GM12878 (cell line): Measurements from ENCODE around the gene CDC42BPB.

Experiments used
- HCFC1 ChIP-seq: fragments of 150-350 bp; IDR thresholded peaks from 2 replicates; pipeline ENCODE4 v1.6.1; 2014; ENCODE audit warnings: low read length
- POLR2A ChIP-seq: IDR thresholded peaks from 2 replicates; pipeline ENCODE4 v1.6.1; 2011; ENCODE audit warnings: low read depth, mild to moderate bottlenecking, low read length
- TF ChIP-seq, protein P1 (sequence below), 3 experiments: IDR thresholded peaks in 2 of 3; conservative IDR thresholded peaks in 1 of 3; 2 replicates each; pipeline ENCODE4 v1.5.1; 2011; ENCODE audit warnings: low read depth in 3 of 3, low read length in 3 of 3, mild to moderate bottlenecking in 3 of 3, control low read depth in 2 of 3, moderate library complexity in 2 of 3, inconsistent platforms in 1 of 3, mixed read lengths in 1 of 3; ENCODE audit not compliant: control insufficient read depth in 2 of 3, insufficient read depth in 1 of 3; ENCODE audit errors: extremely low read depth in 1 of 3

GRCh38 chr14:103094406-103095209, 37.3 kb upstream of the CDC42BPB start, which contains the start of gene EXOC3L4:
- no peak for TF ChIP-seq HCFC1
- TF ChIP-seq POLR2A = no peak
- TF ChIP-seq, protein P1, sequence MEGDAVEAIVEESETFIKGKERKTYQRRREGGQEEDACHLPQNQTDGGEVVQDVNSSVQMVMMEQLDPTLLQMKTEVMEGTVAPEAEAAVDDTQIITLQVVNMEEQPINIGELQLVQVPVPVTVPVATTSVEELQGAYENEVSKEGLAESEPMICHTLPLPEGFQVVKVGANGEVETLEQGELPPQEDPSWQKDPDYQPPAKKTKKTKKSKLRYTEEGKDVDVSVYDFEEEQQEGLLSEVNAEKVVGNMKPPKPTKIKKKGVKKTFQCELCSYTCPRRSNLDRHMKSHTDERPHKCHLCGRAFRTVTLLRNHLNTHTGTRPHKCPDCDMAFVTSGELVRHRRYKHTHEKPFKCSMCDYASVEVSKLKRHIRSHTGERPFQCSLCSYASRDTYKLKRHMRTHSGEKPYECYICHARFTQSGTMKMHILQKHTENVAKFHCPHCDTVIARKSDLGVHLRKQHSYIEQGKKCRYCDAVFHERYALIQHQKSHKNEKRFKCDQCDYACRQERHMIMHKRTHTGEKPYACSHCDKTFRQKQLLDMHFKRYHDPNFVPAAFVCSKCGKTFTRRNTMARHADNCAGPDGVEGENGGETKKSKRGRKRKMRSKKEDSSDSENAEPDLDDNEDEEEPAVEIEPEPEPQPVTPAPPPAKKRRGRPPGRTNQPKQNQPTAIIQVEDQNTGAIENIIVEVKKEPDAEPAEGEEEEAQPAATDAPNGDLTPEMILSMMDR (IDR thresholded peaks at IDR 0.05 in 2 of 3, conservative IDR thresholded peaks at IDR 0.05 in 1 of 3; ENCODE audit: control insufficient read depth in 2 of 3, extremely low read depth in 1 of 3, insufficient read depth in 1 of 3, low read depth in 3 of 3, low read length in 3 of 3) = no peak
